ENCODE results near the gene CSGALNACT2.

GRCh38 chr10:43187213-43187612, 49.0 kb downstream of the CSGALNACT2 start:
- no peak for TF ChIP-seq CTCF (IDR thresholded peaks at IDR 0.05; ENCODE audit: low read depth, low read length)
- no peak for TF ChIP-seq POLR2A (IDR thresholded peaks at IDR 0.05; ENCODE audit: extremely low read depth, insufficient read length)
- TF ChIP-seq MAX (IDR thresholded peaks at IDR 0.05; ENCODE audit: low read depth, low read length) = no peak
- no peak for TF ChIP-seq MYC (IDR thresholded peaks at IDR 0.05; ENCODE audit: low read depth, low read length)

Data from NB4 (cell line).